Parathyroid adenoma (tissue), 2 donors: ENCODE data around the gene CFAP69.
"Not testable (repeated sequence)": the region's sequence is repeated elsewhere in the genome, so short reads cannot be mapped to it uniquely, and the experiment has no call there.

Experiments
- H2AFZ ChIP-seq: fragments of 300-600 bp; sonication (generic); one replicate; pipeline ENCODE4 v1.7.0; 2017; ENCODE audit warnings: antibody characterized with exemption, mild to moderate bottlenecking
- H3K27ac ChIP-seq: fragments of 300-600 bp; sonication (generic); one replicate; pipeline ENCODE4 v1.7.0; 2017
- H3K27me3 ChIP-seq: fragments of 300-600 bp; sonication (generic); one replicate; pipeline ENCODE4 v1.7.0; 2017; ENCODE audit warnings: low read length; ENCODE audit not compliant: control insufficient read depth, insufficient read depth
- H3K36me3 ChIP-seq: fragments of 300-600 bp; sonication (generic); one replicate; pipeline ENCODE4 v1.7.0; 2017; ENCODE audit warnings: low read length; ENCODE audit not compliant: control insufficient read depth, insufficient read depth
- H3K4me1 ChIP-seq: fragments of 300-600 bp; sonication (generic); one replicate; pipeline ENCODE4 v1.7.0; 2017; ENCODE audit warnings: control low read depth
- H3K4me2 ChIP-seq: fragments of 300-600 bp; sonication (generic); one replicate; pipeline ENCODE4 v1.7.0; 2017; ENCODE audit warnings: low read length
- H3K4me3 ChIP-seq: fragments of 300-600 bp; sonication (generic); one replicate; pipeline ENCODE4 v1.7.0; 2017; ENCODE audit warnings: low read depth, low read length
- H3K79me2 ChIP-seq: fragments of 300-600 bp; sonication (generic); one replicate; pipeline ENCODE4 v1.7.0; 2017; ENCODE audit warnings: control low read depth
- H3K9ac ChIP-seq: fragments of 300-600 bp; sonication (generic); one replicate; pipeline ENCODE4 v1.7.0; 2017; ENCODE audit warnings: mild to moderate bottlenecking
- H3K9me3 ChIP-seq: fragments of 300-600 bp; sonication (generic); one replicate; pipeline ENCODE4 v1.7.0; 2017; ENCODE audit warnings: low read length; ENCODE audit not compliant: control insufficient read depth
- CTCF ChIP-seq: fragments of 300-600 bp; sonication (generic); IDR thresholded peaks from one replicate; pipeline ENCODE4 v1.7.0; 2017; ENCODE audit warnings: antibody characterized with exemption, mild to moderate bottlenecking
- donor health status: primary hyperparathyroidism.

The CFAP69 gene

GRCh38 chr7:90250601-90251303, 5.8 kb downstream of the CFAP69 start:
- TF ChIP-seq CTCF = no peak
- Histone ChIP-seq H3K4me1 (no peaks in the 10 kb centered on the region), H3K79me2 (peaks cover 4% of the 10 kb centered on the region), H3K27me3 (no peaks in the 10 kb centered on the region), H2AFZ (no peak overlapping the region), H3K27ac (peak overlapping the region; percentile 18), H3K9ac (no peak overlapping the region), H3K36me3 (no peaks in the 10 kb centered on the region), H3K9me3 (no peaks in the 10 kb centered on the region), H3K4me3 (no peak overlapping the region), H3K4me2 (no peak overlapping the region)

GRCh38 chr7:90251304-90251635, 6.3 kb downstream of the CFAP69 start:
- H3K27me3 ChIP-seq = no peaks in the 10 kb centered on the region
- no peaks in the 10 kb centered on the region for H3K4me1 ChIP-seq
- H3K4me2 ChIP-seq = no peak overlapping the region
- no peaks in the 10 kb centered on the region for H3K9me3 ChIP-seq
- no peak for TF ChIP-seq CTCF
- no peaks in the 10 kb centered on the region for H3K79me2 ChIP-seq
- H3K27ac ChIP-seq = no peak overlapping the region
- H2AFZ ChIP-seq = no peak overlapping the region
- H3K36me3 ChIP-seq = no peaks in the 10 kb centered on the region
- no peak overlapping the region for H3K9ac ChIP-seq
- no peak overlapping the region for H3K4me3 ChIP-seq

- H3K9ac ChIP-seq, H2AFZ ChIP-seq, H3K79me2 ChIP-seq, H3K36me3 ChIP-seq, H3K4me1 ChIP-seq, H3K27ac ChIP-seq, H3K9me3 ChIP-seq, H3K27me3 ChIP-seq, H3K4me3 ChIP-seq, H3K4me2 ChIP-seq: not testable (repeated sequence)
Observed at GRCh38 chr7:90256011-90256410, 11.0 kb downstream of the CFAP69 start.

- no peak overlapping the region for H3K4me3 ChIP-seq
- no peak overlapping the region for H3K9ac ChIP-seq
- no peaks in the 10 kb centered on the region for H3K36me3 ChIP-seq
- no peak overlapping the region for H3K27ac ChIP-seq
- no peak for TF ChIP-seq CTCF
- H2AFZ ChIP-seq = no peak overlapping the region
- H3K4me2 ChIP-seq = no peak overlapping the region
- no peaks in the 10 kb centered on the region for H3K4me1 ChIP-seq
- H3K79me2 ChIP-seq = no peaks in the 10 kb centered on the region
- no peaks in the 10 kb centered on the region for H3K9me3 ChIP-seq
- H3K27me3 ChIP-seq = no peaks in the 10 kb centered on the region
Observed at GRCh38 chr7:90256778-90257177, 11.8 kb downstream of the CFAP69 start.

GRCh38 chr7:90261441-90261840, 16.5 kb downstream of the CFAP69 start:
- TF ChIP-seq CTCF = no peak

More at GRCh38 chr7:90261441-90261840, 16.5 kb downstream of the CFAP69 start:
- Histone ChIP-seq H3K27ac (no peak overlapping the region), H3K4me2 (no peak overlapping the region), H3K4me3 (no peak overlapping the region), H3K79me2 (no peaks in the 10 kb centered on the region), H3K9me3 (no peaks in the 10 kb centered on the region), H3K9ac (no peak overlapping the region), H3K36me3 (no peaks in the 10 kb centered on the region), H3K27me3 (no peaks in the 10 kb centered on the region), H2AFZ (no peak overlapping the region), H3K4me1 (no peaks in the 10 kb centered on the region)
